Right lobe of liver (tissue), 6 donors: ENCODE data around the gene CDK11A. TPM values are rescaled to one million over a fixed set of nuclear protein-coding genes. Genes with fewer than 3 reads are reported as not detected.
A peak's percentile ranks its signal among the peaks of the same experiment; 100 is the strongest.
"Not testable (repeated sequence)": the region's sequence is repeated elsewhere in the genome, so short reads cannot be mapped to it uniquely, and the experiment has no call there.

Source experiments
- ATAC-seq, 4 donors: fragments of 200-7000 bp; cut with Tn5 transposase; one replicate each; pipeline ENCODE4 v1.9.1; 2020; ENCODE audit warnings: mild to moderate bottlenecking in 4 of 4, moderate library complexity in 4 of 4
- DNase-seq, 3 donors: peaks; one replicate each; pipeline ENCODE4 v3.0.0-alpha.2; 2020
- H3K27ac ChIP-seq, 3 donors: fragments of 200-600 bp; one replicate each; pipeline ENCODE4 v1.8.0; 2022
- H3K27me3 ChIP-seq, 2 donors: fragments of 200-600 bp; one replicate each; pipeline ENCODE4 v1.8.0; 2022
- H3K36me3 ChIP-seq, 4 donors: fragments of 200-600 bp; sonication (generic) in 1 of 4; one replicate each; pipeline versions ENCODE4 v1.5.1 to v1.8.0; 2017 to 2022; ENCODE audit warnings: control low read depth in 1 of 4
- H3K4me1 ChIP-seq, 4 donors: fragments of 200-600 bp; sonication (generic) in 1 of 4; one replicate each; pipeline versions ENCODE4 v1.5.1 to v1.8.0; 2017 to 2022; ENCODE audit warnings: control low read depth in 1 of 4
- H3K4me3 ChIP-seq, 3 donors: fragments of 200-600 bp; one replicate each; pipeline ENCODE4 v1.8.0; 2022
- H3K9me3 ChIP-seq, 4 donors: fragments of 200-600 bp; sonication (generic) in 1 of 4; one replicate each; pipeline versions ENCODE4 v1.5.1 to v1.8.0; 2017 to 2022; ENCODE audit warnings: control low read depth in 1 of 4
- POLR2A ChIP-seq: fragments of 450-650 bp; IDR thresholded peaks from one replicate; pipeline ENCODE4 v1.6.1; 2017; ENCODE audit warnings: antibody characterized with exemption, mild to moderate bottlenecking
- WGBS: methylation state at CpG from one replicate; pipeline ENCODE4 v1.1.6; 2018; ENCODE audit warnings: low coverage, low lambda C conversion rate; ENCODE audit not compliant: insufficient coverage; ENCODE audit errors: missing lambda C conversion rate; 5-methylcytosine and 5-hydroxymethylcytosine counted together
- intact Hi-C, 2 donors: fragments of 100-400 bp; cut with DNase I; formaldehyde crosslinking; loops; one replicate each; pipeline versions ENCODE4 v1.11.2 to v1.14.1; 2022
- total RNA-seq, 6 experiments: library from RNA; depleted of rRNA in 2 of 6; stranded (reverse); fragments of >200 nt in 2 of 6; fragmentation: NEBNext Ultra II Directional in 3 of 6; extraction: Animal tissue kit (Norgen Biotek cat#: 25700) in 3 of 6; gene quantifications; one replicate each; pipeline versions ENCODE4 v1.1.0 to v1.2.4, GENCODE V29; 2016 to 2023
- TF ChIP-seq, protein P1 (sequence below), 4 donors: fragments of 200-600 bp in 3 of 4; fragments of 450-650 bp in 1 of 4; IDR thresholded peaks; one replicate each; pipeline versions ENCODE4 v1.5.1 to v1.8.0; 2016 to 2022; ENCODE audit warnings: antibody characterized with exemption in 4 of 4, mild to moderate bottlenecking in 2 of 4
- donor health status: DM: no; HTN: yes; CAD: no.
- donor health status: DM: no; HTN: no; CAD: no.
- donor health status: DM: no; HTN: no; CAD: no.
- donor health status: DM: no; HTN: yes; CAD: no.
- donor health status: DM: no; HTN: yes; CAD: no.

CDK11A gene
- total RNA-seq, 6 experiments from 2014 or later = 8.4 to 25.2 (median 11.0) TPM

GRCh38 chr1:1730870-1731269, 6.7 kb upstream of the CDK11A start:
- Histone ChIP-seq H3K27me3 (no peaks in the 10 kb centered on the region), H3K9me3 (no peaks in the 10 kb centered on the region), H3K27ac (no peak overlapping the region), H3K4me1 (no peaks in the 10 kb centered on the region), H3K4me3 (no peak overlapping the region), H3K36me3 (no peaks in the 10 kb centered on the region)
- intact Hi-C loops = no loop called here
- no peak for DNase-seq
- TF ChIP-seq POLR2A = no peak
- TF ChIP-seq, protein P1, sequence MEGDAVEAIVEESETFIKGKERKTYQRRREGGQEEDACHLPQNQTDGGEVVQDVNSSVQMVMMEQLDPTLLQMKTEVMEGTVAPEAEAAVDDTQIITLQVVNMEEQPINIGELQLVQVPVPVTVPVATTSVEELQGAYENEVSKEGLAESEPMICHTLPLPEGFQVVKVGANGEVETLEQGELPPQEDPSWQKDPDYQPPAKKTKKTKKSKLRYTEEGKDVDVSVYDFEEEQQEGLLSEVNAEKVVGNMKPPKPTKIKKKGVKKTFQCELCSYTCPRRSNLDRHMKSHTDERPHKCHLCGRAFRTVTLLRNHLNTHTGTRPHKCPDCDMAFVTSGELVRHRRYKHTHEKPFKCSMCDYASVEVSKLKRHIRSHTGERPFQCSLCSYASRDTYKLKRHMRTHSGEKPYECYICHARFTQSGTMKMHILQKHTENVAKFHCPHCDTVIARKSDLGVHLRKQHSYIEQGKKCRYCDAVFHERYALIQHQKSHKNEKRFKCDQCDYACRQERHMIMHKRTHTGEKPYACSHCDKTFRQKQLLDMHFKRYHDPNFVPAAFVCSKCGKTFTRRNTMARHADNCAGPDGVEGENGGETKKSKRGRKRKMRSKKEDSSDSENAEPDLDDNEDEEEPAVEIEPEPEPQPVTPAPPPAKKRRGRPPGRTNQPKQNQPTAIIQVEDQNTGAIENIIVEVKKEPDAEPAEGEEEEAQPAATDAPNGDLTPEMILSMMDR (IDR thresholded peaks at IDR 0.05) = no peak
- ATAC-seq = peak in 1 of 4 donors; percentile 31
- WGBS = 80% methylated on average over 1 of the region's 17 CpGs

- DNase-seq = peak in 1 of 3 donors; percentile 31
- no CpG with 5 or more reads among the region's 13 CpGs for WGBS
- H3K36me3 ChIP-seq, intact Hi-C loops, H3K4me3 ChIP-seq, H3K27ac ChIP-seq, H3K27me3 ChIP-seq, H3K9me3 ChIP-seq, H3K4me1 ChIP-seq: not testable (repeated sequence)
- peak in 1 of 4 donors; percentile 13 for ATAC-seq
Observed at GRCh38 chr1:1730230-1730629, 6.1 kb upstream of the CDK11A start.

DNA sequence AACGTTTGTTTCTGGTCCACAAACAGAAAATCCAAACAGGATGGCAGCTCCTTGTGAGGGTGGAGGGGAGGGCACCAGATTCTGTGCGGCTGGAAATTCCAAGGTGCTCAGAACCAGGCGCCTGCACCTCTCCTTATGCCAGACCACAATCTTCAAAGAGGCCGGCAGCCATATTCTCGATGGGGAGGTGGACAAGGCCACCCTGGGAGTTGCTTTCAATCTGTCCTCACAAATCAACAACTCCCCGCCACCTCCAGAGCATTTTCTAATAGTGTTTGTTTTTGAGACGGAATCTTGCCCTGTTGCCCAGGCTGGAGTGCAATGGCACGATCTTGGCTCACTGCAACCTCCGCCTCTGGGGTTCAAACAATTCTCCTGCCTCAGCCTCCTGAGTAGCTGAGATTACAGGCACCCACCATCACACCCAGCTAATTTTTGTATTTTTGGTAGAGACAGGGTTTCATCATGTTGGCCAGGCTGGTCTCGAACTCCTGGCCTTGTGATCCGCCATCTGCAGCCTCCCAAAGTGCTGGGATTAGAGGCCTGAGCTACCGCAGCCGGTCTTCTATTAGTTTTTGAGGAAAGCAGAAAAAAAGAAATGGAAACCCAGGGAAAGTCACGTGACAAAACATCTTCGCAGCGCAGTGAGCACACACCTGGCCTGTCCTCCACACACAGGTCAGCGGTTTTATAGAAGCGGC, 5.1 kb upstream of the CDK11A start:
- H3K9me3 ChIP-seq, DNase-seq, H3K4me3 ChIP-seq, H3K4me1 ChIP-seq, H3K27ac ChIP-seq, ATAC-seq, H3K36me3 ChIP-seq, H3K27me3 ChIP-seq, intact Hi-C loops: not testable (repeated sequence)
- WGBS = 72% methylated on average over 7 of the region's 18 CpGs

DNA sequence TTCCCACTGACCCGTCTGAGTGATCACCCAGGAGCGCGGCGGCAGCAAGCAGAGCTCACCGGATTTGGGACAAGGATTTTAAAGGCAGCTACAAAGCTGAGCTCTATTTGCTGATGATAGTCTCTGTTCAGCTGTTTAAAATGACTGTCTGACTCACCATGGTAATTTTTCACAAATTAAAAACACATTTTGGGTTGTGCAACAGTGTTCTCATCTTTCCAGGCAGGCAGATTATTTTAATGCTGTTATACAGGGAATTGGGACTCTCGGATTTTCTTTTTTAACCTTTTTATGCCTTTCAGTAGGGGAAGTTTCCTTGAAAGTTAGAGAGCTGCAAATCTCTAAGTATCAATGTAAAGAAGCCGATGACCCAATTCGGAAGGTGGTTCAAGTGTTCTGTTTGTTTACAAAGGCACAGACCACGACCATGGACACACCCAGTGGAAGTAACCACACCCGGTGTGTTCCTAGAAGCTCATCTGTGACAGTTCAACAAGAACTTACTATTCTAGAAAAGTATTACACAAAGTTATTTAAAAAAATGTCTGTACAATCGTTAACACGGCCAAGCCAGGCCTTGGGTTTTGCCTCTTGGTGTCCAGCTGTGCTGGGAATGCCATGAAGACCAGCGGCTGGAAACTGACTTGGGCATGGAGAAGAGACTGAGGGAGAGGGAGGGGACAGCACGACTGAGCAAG, 4.3 kb upstream of the CDK11A start:
- ATAC-seq, H3K4me3 ChIP-seq, H3K36me3 ChIP-seq, H3K9me3 ChIP-seq, H3K27ac ChIP-seq, intact Hi-C loops, H3K27me3 ChIP-seq, H3K4me1 ChIP-seq: not testable (repeated sequence)
- DNase-seq = peak in 1 of 3 donors; percentile 21
- 63% methylated on average over 5 of the region's 14 CpGs for WGBS

- DNase-seq, H3K9me3 ChIP-seq, H3K27me3 ChIP-seq, ATAC-seq, H3K36me3 ChIP-seq, H3K4me1 ChIP-seq, H3K4me3 ChIP-seq, intact Hi-C loops, H3K27ac ChIP-seq: not testable (repeated sequence)
- WGBS = 77% methylated on average over 7 of the region's 12 CpGs
Observed at GRCh38 chr1:1727131-1727651, 3.0 kb upstream of the CDK11A start.

- H3K27ac ChIP-seq, H3K27me3 ChIP-seq, H3K4me1 ChIP-seq, ATAC-seq, H3K36me3 ChIP-seq, intact Hi-C loops, H3K4me3 ChIP-seq, H3K9me3 ChIP-seq: not testable (repeated sequence)
- peak in 1 of 3 donors; percentile 23 for DNase-seq
- WGBS = 98% methylated on average over 15 of the region's 17 CpGs
Observed at GRCh38 chr1:1726088-1726487, 1.9 kb upstream of the CDK11A start.

GRCh38 chr1:1721201-1721600, 3.0 kb downstream of the CDK11A start:
- DNase-seq (no peak), ATAC-seq (no peak)
- Histone ChIP-seq H3K36me3 (peaks cover 0 to 10% (median 7%) of the 10 kb centered on the region in 4 donors), H3K27me3 (no peaks in the 10 kb centered on the region), H3K4me1 (no peaks in the 10 kb centered on the region), H3K4me3 (no peak overlapping the region), H3K9me3 (no peaks in the 10 kb centered on the region), H3K27ac (no peak overlapping the region)
- 62% methylated on average over 5 of the region's 7 CpGs for WGBS
- TF ChIP-seq, protein P1 (IDR thresholded peaks at IDR 0.05) = no peak
- TF ChIP-seq POLR2A = no peak
- intact Hi-C loops = no loop called here

- H3K4me3 ChIP-seq, ATAC-seq, H3K27ac ChIP-seq, H3K36me3 ChIP-seq, DNase-seq, H3K4me1 ChIP-seq, intact Hi-C loops, H3K9me3 ChIP-seq, H3K27me3 ChIP-seq: not testable (repeated sequence)
- 40% methylated on average over 2 of the region's 18 CpGs for WGBS
Observed at GRCh38 chr1:1715109-1715883, 8.9 kb downstream of the CDK11A start.

DNA sequence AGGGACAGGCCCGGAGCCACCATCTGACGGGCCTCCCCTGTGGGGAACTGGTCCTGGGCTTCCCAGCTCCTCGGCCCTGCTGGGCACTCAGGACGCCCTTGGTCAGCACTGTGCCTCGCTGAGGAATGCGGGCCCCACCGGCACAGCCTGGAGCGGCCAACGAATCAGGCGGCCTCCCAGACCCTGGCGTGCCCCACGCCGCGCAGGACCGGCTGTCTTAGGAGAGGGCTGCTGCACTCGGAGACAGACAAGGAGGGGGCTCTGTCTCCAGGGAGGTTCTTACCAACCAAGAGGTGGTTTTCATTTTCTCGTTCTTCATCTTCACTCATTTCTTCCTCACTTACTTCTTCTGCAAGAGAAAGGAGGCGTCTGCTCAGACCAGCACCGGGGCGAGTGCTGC, 16.3 kb downstream of the CDK11A start:
- H3K9me3 ChIP-seq, H3K36me3 ChIP-seq, H3K27ac ChIP-seq, H3K27me3 ChIP-seq, H3K4me1 ChIP-seq, intact Hi-C loops, ATAC-seq, DNase-seq, H3K4me3 ChIP-seq: not testable (repeated sequence)
- no CpG with 5 or more reads among the region's 20 CpGs for WGBS
